GM18505 (cell line): ENCODE results near the gene PDCD1LG2.

Experiments
- ATAC-seq: cut with Tn5 transposase; IDR thresholded peaks from one replicate; pipeline ENCODE4 v1.9.1; 2021; ENCODE audit not compliant: unreplicated experiment
- POLR2A ChIP-seq: IDR thresholded peaks from 4 replicates; pipeline ENCODE4 v1.6.1; 2011; ENCODE audit warnings: borderline replicate concordance; ENCODE audit not compliant: insufficient read depth, insufficient read length; ENCODE audit errors: extremely low read depth

PDCD1LG2 gene

DNA sequence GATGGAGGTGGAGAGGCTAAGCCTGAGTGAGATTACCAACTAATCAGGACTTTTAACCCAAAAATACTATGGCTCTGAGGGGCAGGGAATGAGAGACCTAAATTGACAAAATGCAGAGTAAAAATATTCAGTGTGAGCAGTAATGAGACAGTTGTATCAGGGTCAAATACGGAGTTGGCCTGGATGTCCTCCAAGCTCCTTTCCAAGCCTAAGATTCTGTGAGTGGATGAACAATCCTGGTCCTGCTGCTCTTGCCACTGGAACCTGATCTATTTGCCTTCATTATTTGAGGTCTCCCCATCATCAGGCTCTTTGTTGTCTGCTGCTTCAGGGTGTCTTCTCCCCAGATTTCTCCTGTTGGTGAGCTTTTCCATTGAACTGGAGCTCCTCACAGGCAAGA lies 1.1 kb downstream of the PDCD1LG2 start:
- no peak for TF ChIP-seq POLR2A
- ATAC-seq = no peak

DNA sequence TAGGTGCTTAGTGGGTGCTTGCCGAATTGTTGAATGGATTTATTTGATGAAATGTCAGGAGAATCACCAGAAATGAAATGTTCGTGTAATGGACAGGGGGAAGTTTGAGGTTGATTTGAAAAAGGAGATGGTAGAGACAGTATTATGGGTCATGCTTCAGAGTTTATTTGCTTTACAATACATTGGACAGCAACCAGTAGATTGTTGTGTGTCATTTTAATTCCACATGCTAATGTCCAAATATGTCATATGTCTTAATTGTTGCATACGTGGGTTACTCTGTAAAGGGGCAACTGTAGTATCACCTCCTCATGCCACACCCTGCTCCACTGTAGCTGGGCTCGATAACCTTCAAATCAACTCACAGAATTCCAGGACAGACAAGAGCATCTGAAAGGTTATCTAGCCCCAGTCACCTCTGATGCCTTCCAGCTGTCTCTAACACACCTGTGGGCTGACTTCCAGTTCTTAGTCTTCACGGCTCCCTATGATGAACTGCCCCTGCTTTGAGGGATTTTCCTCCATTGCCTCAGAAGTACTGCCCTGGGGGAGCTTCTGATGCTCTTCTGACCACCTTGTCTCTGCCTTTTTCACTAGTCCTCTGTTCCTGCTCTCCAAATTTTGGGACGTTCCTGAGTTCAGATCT lies 1.7 kb downstream of the PDCD1LG2 start:
- TF ChIP-seq POLR2A = no peak

GRCh38 chr9:5512658-5513452 lies 2.5 kb downstream of the PDCD1LG2 start:
- no peak for TF ChIP-seq POLR2A
- ATAC-seq = no peak

More for the DNA sequence above, 1.7 kb downstream of the PDCD1LG2 start:
- no peak for ATAC-seq

GRCh38 chr9:5513966-5514616 lies 3.8 kb downstream of the PDCD1LG2 start:
- no peak for ATAC-seq
- no peak for TF ChIP-seq POLR2A

- no peak for ATAC-seq
These were observed 4.4 kb downstream of the PDCD1LG2 start for GRCh38 chr9:5514617-5515260.

GRCh38 chr9:5515261-5515650 lies 4.9 kb downstream of the PDCD1LG2 start:
- no peak for TF ChIP-seq POLR2A
- no peak for ATAC-seq

More at GRCh38 chr9:5514617-5515260, 4.4 kb downstream of the PDCD1LG2 start:
- TF ChIP-seq POLR2A = no peak

DNA sequence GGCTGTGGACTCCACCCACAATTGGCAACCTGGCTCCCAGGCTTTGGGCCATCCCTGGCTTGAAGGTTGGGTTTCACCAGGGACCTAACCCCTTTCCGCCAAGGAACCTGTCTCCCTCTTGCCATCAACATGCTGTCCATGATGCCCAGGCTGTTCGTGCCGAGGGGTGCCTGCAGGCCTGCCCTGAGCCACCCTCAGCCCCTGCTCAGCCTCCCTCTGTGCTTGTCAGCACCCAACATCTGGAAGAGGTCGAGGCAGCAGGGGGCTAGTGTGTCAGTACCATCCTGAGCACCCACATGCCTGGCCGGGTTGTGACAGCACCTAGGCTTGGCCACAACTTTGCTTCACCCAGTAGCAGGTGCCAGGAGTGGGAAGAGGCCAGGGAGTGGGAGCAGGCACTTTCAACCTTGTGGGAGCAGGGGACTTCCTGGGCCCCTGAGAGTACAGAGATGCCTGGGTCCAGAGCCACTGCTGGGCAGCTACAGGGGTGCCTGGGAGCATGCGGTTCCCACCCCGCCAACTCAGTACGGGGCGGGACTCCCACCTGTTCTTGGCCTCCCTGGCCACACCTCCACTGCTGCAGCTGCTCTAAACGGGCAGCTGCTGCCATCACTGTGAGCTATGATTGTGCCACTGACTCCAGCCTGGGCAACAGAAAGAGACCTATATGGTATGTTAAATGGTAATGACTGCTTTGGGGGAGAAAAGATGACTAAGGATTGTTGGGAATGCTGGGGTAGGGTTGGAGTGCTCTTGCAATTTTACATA lies 6.3 kb downstream of the PDCD1LG2 start:
- TF ChIP-seq POLR2A = no peak
- no peak for ATAC-seq

DNA sequence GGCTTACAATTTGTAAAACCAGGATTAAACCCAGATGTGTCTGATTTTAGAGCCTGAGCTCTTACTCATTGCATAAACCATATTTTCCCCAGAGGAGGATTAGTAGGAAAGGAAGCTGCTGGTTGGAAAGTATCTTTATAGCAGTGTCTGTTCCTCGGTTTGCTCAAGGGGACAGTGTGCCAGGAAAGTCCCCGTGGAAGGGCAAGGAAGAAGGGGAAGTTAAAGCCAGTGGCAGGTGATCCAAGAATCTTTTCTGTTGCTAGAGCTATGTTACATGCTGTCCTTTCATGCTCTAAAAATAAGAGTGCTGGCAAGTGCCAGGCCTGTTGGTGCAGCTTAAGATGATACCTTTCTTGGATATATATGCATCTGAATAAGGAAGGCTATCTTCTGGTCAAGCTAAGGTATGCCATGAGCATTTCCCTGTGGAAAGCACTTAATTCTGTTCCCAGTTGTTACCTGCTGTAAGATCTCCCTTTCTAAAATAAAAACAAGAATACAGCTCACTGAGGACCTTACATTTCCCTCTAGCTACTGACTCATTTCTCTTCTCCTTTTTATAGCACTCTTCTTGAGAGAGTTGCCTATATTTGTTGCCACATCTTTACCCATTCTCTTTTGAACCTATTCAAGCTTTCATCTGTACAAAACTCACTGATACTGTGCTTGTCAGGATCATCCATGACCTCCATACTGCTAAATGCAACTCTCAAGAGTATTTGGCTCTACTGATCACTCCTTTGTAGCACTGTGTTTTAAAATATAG lies 8.0 kb downstream of the PDCD1LG2 start:
- TF ChIP-seq POLR2A = peak; percentile 14

DNA sequence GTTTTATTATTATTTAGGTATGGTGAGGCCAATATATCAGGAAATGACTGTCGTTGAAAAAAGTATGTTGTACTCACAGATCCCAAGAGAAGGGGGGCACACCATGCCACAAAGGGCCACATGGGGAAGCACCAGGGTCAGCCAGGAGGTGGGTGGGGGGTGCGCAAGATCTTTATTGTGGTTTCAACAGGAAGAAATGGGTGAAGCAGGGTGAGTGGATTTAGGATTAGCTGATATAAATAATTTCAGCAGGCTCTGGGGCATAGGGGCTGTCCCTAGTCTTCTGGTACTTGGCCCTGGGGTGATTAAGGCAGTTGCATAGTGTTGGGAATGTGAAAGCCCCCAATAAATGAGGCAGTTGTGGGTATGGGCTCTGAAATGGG lies 8.6 kb downstream of the PDCD1LG2 start:
- ATAC-seq = peak; percentile 30
- no peak for TF ChIP-seq POLR2A

More for the DNA sequence above, 8.0 kb downstream of the PDCD1LG2 start:
- peak; percentile 64 for ATAC-seq

DNA sequence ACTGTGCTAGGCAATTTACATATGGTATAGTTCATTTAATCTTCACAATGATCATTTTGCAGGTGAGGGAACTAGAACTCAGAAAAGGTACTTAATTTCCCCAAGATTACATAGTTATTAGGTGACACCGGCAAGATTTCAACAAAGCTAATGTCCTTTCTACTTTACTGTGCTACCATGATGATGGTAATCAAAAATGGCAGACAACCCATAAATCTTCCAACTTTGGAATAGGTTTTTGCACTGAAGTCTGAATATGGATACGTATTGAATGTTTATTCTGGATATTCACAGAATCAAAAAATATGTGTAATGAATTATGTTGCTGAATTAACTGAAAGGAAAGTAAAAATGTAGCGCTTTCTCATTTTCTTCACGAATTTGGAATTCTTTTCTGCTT lies 13.8 kb downstream of the PDCD1LG2 start:
- no peak for TF ChIP-seq POLR2A
- no peak for ATAC-seq

DNA sequence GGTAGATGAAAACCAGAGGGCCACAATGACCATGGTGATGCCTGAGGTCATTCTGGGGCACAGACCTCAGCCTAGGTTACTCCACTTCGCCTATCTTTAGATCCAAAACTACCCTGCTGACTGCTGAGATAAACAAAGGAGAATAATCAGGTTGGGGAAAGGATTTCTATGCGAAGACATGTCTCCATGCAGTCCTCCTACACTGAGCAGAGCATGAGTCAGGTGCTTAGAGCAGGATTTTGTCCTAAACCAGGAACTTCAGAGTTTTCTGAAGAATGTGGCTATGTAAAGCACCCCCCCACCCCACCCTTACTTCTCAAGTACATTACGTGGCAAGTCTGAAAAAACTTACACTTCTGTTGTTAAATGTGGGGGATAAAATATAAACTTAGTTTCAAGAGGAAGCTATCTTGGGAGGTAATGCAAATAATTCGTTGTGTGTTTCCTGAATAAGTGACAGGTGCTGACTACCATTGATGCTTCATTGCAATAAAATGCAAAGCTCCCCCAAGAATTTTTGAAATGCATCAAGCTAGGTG lies 19.4 kb downstream of the PDCD1LG2 start:
- TF ChIP-seq POLR2A = no peak
- ATAC-seq = peak; percentile 75
